Memory B cell (primary cell): ENCODE results near the gene SRSF5.
"Not testable (repeated sequence)": the region's sequence is repeated elsewhere in the genome, so short reads cannot be mapped to it uniquely, and the experiment has no call there.

Source experiments
- ATAC-seq: fragments of 150-1000 bp; cut with Tn5 transposase; 2 replicates; pipeline ENCODE4 v1.10.0; 2021; ENCODE audit warnings: low read depth, mild to moderate bottlenecking, moderate library complexity
- DNase-seq, 2 donors: peaks; one replicate each; pipeline ENCODE4 v3.0.0; 2022; ENCODE audit warnings: low spot score in 2 of 2
- H3K27ac Mint-ChIP-seq: one replicate; pipeline ENCODE4 v1.8.0; 2022; ENCODE audit warnings: mild to moderate bottlenecking, moderate library complexity, mixed read lengths
- H3K27me3 Mint-ChIP-seq: one replicate; pipeline ENCODE4 v1.8.0; 2022; ENCODE audit warnings: mixed read lengths
- H3K36me3 Mint-ChIP-seq: one replicate; pipeline ENCODE4 v1.8.0; 2022; ENCODE audit warnings: mild to moderate bottlenecking, mixed read lengths
- H3K4me1 Mint-ChIP-seq: one replicate; pipeline ENCODE4 v1.8.0; 2022; ENCODE audit warnings: mixed read lengths
- H3K4me3 Mint-ChIP-seq: one replicate; pipeline ENCODE4 v1.8.0; 2022; ENCODE audit warnings: mild to moderate bottlenecking, moderate library complexity, mixed read lengths
- H3K9me3 Mint-ChIP-seq: one replicate; pipeline ENCODE4 v1.8.0; 2022; ENCODE audit warnings: mixed read lengths

SRSF5 gene

GRCh38 chr14:69766984-69767368 lies at the start of gene SRSF5:
TSS of gene SRSF5 (plus strand) at chr14:69767142. CDS start at chr14:69768157, 1,015 bp downstream.
- Mint-ChIP-seq H3K36me3 (peaks cover 37% of the 10 kb centered on the region), H3K9me3 (peaks cover 1% of the 10 kb centered on the region), H3K27me3 (no peaks in the 10 kb centered on the region), H3K4me1 (peaks cover 31% of the 10 kb centered on the region), H3K27ac (peak within 1 kb of the TSS; percentile 98), H3K4me3 (peak within 1 kb of the TSS; percentile 98)
- DNase-seq (peak; percentile 93), ATAC-seq (peak; percentile 83)

- not testable (repeated sequence) for DNase-seq, H3K36me3 Mint-ChIP-seq, H3K27ac Mint-ChIP-seq, H3K27me3 Mint-ChIP-seq, ATAC-seq, H3K9me3 Mint-ChIP-seq, H3K4me1 Mint-ChIP-seq, H3K4me3 Mint-ChIP-seq
Observed at GRCh38 chr14:69718614-69719013, 48.3 kb upstream of the SRSF5 start.

- Mint-ChIP-seq H3K27me3 (no peaks in the 10 kb centered on the region), H3K36me3 (peaks cover 2% of the 10 kb centered on the region), H3K4me1 (peaks cover 6% of the 10 kb centered on the region), H3K9me3 (no peaks in the 10 kb centered on the region), H3K27ac (no peak overlapping the region), H3K4me3 (no peak overlapping the region)
- no peak for DNase-seq
- ATAC-seq: no peak
Observed at GRCh38 chr14:69719501-69719951, 47.4 kb upstream of the SRSF5 start.

- no peak for ATAC-seq
- Mint-ChIP-seq H3K27ac (no peak overlapping the region), H3K27me3 (no peaks in the 10 kb centered on the region), H3K4me1 (peaks cover 5% of the 10 kb centered on the region), H3K4me3 (no peak overlapping the region), H3K36me3 (no peaks in the 10 kb centered on the region), H3K9me3 (no peaks in the 10 kb centered on the region)
- DNase-seq: no peak
Observed at GRCh38 chr14:69720912-69721311, 46.0 kb upstream of the SRSF5 start.

GRCh38 chr14:69726761-69727511 lies 40.0 kb upstream of the SRSF5 start:
- peak overlapping the region; percentile 59 for H3K4me3 Mint-ChIP-seq
- no peaks in the 10 kb centered on the region for H3K36me3 Mint-ChIP-seq
- H3K9me3 Mint-ChIP-seq: no peaks in the 10 kb centered on the region
- DNase-seq (peak; percentile 85 to 94), ATAC-seq (peak; percentile 94)
- H3K27ac Mint-ChIP-seq: no peak overlapping the region
- peaks cover under 1% of the 10 kb centered on the region for H3K27me3 Mint-ChIP-seq
- peaks cover 6% of the 10 kb centered on the region for H3K4me1 Mint-ChIP-seq

GRCh38 chr14:69727860-69728259 lies 39.1 kb upstream of the SRSF5 start:
- Mint-ChIP-seq H3K4me3 (no peak overlapping the region), H3K36me3 (no peaks in the 10 kb centered on the region), H3K9me3 (no peaks in the 10 kb centered on the region), H3K4me1 (peaks cover 6% of the 10 kb centered on the region), H3K27ac (peak overlapping the region; percentile 3), H3K27me3 (peaks cover 2% of the 10 kb centered on the region)
- no peak for ATAC-seq
- DNase-seq: no peak

GRCh38 chr14:69731919-69732598 lies 34.9 kb upstream of the SRSF5 start:
- not testable (repeated sequence) for H3K27ac Mint-ChIP-seq, H3K27me3 Mint-ChIP-seq, DNase-seq, ATAC-seq, H3K4me3 Mint-ChIP-seq, H3K36me3 Mint-ChIP-seq, H3K9me3 Mint-ChIP-seq, H3K4me1 Mint-ChIP-seq

GRCh38 chr14:69736405-69736804 lies 30.5 kb upstream of the SRSF5 start:
- not testable (repeated sequence) for H3K4me1 Mint-ChIP-seq, H3K27ac Mint-ChIP-seq, H3K4me3 Mint-ChIP-seq, DNase-seq, ATAC-seq, H3K9me3 Mint-ChIP-seq, H3K36me3 Mint-ChIP-seq, H3K27me3 Mint-ChIP-seq

- Mint-ChIP-seq H3K4me3 (no peak overlapping the region), H3K27me3 (peaks cover under 1% of the 10 kb centered on the region), H3K4me1 (no peaks in the 10 kb centered on the region), H3K9me3 (peaks cover 1% of the 10 kb centered on the region), H3K36me3 (peaks cover 2% of the 10 kb centered on the region), H3K27ac (no peak overlapping the region)
- ATAC-seq (no peak), DNase-seq (no peak)
Observed at GRCh38 chr14:69741055-69741454, 25.9 kb upstream of the SRSF5 start.

GRCh38 chr14:69749956-69750355 lies 17.0 kb upstream of the SRSF5 start:
- Mint-ChIP-seq H3K27me3 (no peaks in the 10 kb centered on the region), H3K4me1 (peaks cover 9% of the 10 kb centered on the region), H3K4me3 (no peak overlapping the region), H3K36me3 (no peaks in the 10 kb centered on the region), H3K9me3 (no peaks in the 10 kb centered on the region), H3K27ac (no peak overlapping the region)
- ATAC-seq (no peak), DNase-seq (no peak)

- no peak overlapping the region for H3K27ac Mint-ChIP-seq
- ATAC-seq: no peak
- H3K4me1 Mint-ChIP-seq: peaks cover 9% of the 10 kb centered on the region
Observed at GRCh38 chr14:69750495-69750894, 16.4 kb upstream of the SRSF5 start.

GRCh38 chr14:69752773-69753172 lies 14.2 kb upstream of the SRSF5 start:
- no peak overlapping the region for H3K4me3 Mint-ChIP-seq
- DNase-seq (no peak), ATAC-seq (no peak)
- H3K9me3 Mint-ChIP-seq: no peaks in the 10 kb centered on the region
- peaks cover under 1% of the 10 kb centered on the region for H3K27me3 Mint-ChIP-seq
- no peak overlapping the region for H3K27ac Mint-ChIP-seq
- peaks cover 9% of the 10 kb centered on the region for H3K4me1 Mint-ChIP-seq
- no peaks in the 10 kb centered on the region for H3K36me3 Mint-ChIP-seq

More at GRCh38 chr14:69750495-69750894, 16.4 kb upstream of the SRSF5 start:
- no peaks in the 10 kb centered on the region for H3K36me3 Mint-ChIP-seq
- H3K9me3 Mint-ChIP-seq: no peaks in the 10 kb centered on the region
- no peak overlapping the region for H3K4me3 Mint-ChIP-seq
- DNase-seq: no peak
- no peaks in the 10 kb centered on the region for H3K27me3 Mint-ChIP-seq

GRCh38 chr14:69753860-69754259 lies 13.1 kb upstream of the SRSF5 start:
- Mint-ChIP-seq H3K4me3 (no peak overlapping the region), H3K4me1 (peaks cover 9% of the 10 kb centered on the region), H3K27me3 (peaks cover 1% of the 10 kb centered on the region), H3K36me3 (no peaks in the 10 kb centered on the region), H3K27ac (no peak overlapping the region), H3K9me3 (no peaks in the 10 kb centered on the region)
- peak; percentile 24 for ATAC-seq
- DNase-seq: no peak

- Mint-ChIP-seq H3K4me1 (peaks cover 9% of the 10 kb centered on the region), H3K36me3 (no peaks in the 10 kb centered on the region), H3K4me3 (no peak overlapping the region), H3K9me3 (no peaks in the 10 kb centered on the region), H3K27me3 (peaks cover 1% of the 10 kb centered on the region), H3K27ac (no peak overlapping the region)
- DNase-seq (no peak), ATAC-seq (no peak)
Observed at GRCh38 chr14:69754487-69754886, 12.5 kb upstream of the SRSF5 start.
